MCF 10A (cell line): ENCODE results near the gene ACTR5. TPM values are rescaled to one million over a fixed set of nuclear protein-coding genes. Genes with fewer than 3 reads are reported as not detected.

Experiments used
- BruUV-seq: library from RNA; stranded (reverse); fragments of 400-500 nt; replicated peaks from 2 replicates; lab custom pipeline; 2021; lab: Mats Ljungman, UMichigan
- CTCF ChIA-PET: fragments of 300-600 bp; sonication (Branson Sonifier 250); formaldehyde crosslinking; extraction: SDS; loops from one replicate; lab custom pipeline; 2021; ENCODE audit warnings: antibody characterized with exemption, inconsistent platforms; lab: Yijun Ruan, JAX
- POLR2A ChIA-PET: fragments of 300-600, 350-650 bp; sonication (Branson Sonifier 250); formaldehyde crosslinking; extraction: SDS; loops from one replicate; lab custom pipeline; 2020; ENCODE audit warnings: antibody characterized with exemption, inconsistent platforms; lab: Yijun Ruan, JAX
- DNase-seq: peaks from one replicate; pipeline ENCODE4 v3.0.0-alpha.2; 2018; ENCODE audit not compliant: unreplicated experiment
- H3K27ac Mint-ChIP-seq: one replicate; pipeline ENCODE4 v1.8.0; 2022; ENCODE audit warnings: mild to moderate bottlenecking, low read depth, mixed read lengths; ENCODE audit not compliant: unreplicated experiment
- H3K27me3 Mint-ChIP-seq: one replicate; pipeline ENCODE4 v1.8.0; 2022; ENCODE audit warnings: mixed read lengths; ENCODE audit not compliant: insufficient read depth, unreplicated experiment
- H3K36me3 Mint-ChIP-seq: one replicate; pipeline ENCODE4 v1.8.0; 2022; ENCODE audit warnings: mild to moderate bottlenecking, moderate library complexity, mixed read lengths; ENCODE audit not compliant: insufficient read depth, unreplicated experiment
- H3K4me1 Mint-ChIP-seq: one replicate; pipeline ENCODE4 v1.8.0; 2022; ENCODE audit warnings: mixed read lengths; ENCODE audit not compliant: insufficient read depth, unreplicated experiment
- H3K4me3 Mint-ChIP-seq: one replicate; pipeline ENCODE4 v1.8.0; 2022; ENCODE audit warnings: mild to moderate bottlenecking, moderate library complexity, mixed read lengths; ENCODE audit not compliant: unreplicated experiment
- H3K9me3 Mint-ChIP-seq: one replicate; pipeline ENCODE4 v1.8.0; 2022; ENCODE audit warnings: mixed read lengths; ENCODE audit not compliant: unreplicated experiment
- CTCF ChIP-seq: fragments of 200-600 bp; IDR thresholded peaks from one replicate; pipeline ENCODE4 v1.8.0; 2022; ENCODE audit warnings: antibody characterized with exemption, mild to moderate bottlenecking; ENCODE audit not compliant: unreplicated experiment
- intact Hi-C: fragments of 100-400 bp; cut with micrococcal nuclease; formaldehyde crosslinking; loops from 2 replicates; pipeline ENCODE4 v1.14.1; 2022
- total RNA-seq: library from RNA; stranded (reverse); gene quantifications from 2 replicates; pipeline ENCODE4 v1.2.3, GENCODE V29; 2022

ACTR5 gene
- total RNA-seq, 1 experiment from 2014 or later: 6.0 TPM

GRCh38 chr20:38715646-38716045 is 32.6 kb upstream of the ACTR5 start:
- H3K4me3 Mint-ChIP-seq: no peak overlapping the region
- intact Hi-C loops: no loop called here
- no TSS peak for BruUV-seq
- H3K9me3 Mint-ChIP-seq: no peaks in the 10 kb centered on the region
- peaks cover 54% of the 10 kb centered on the region for H3K27me3 Mint-ChIP-seq
- no peak overlapping the region for H3K27ac Mint-ChIP-seq
- H3K4me1 Mint-ChIP-seq: no peaks in the 10 kb centered on the region
- DNase-seq: no peak
- no peaks in the 10 kb centered on the region for H3K36me3 Mint-ChIP-seq
- ChIA-PET CTCF (interaction anchor here (0.5 to 4.8 kb wide), 6 partner anchors 10 to 74 kb away, joined by 4 to 47 read pairs (median 4); no protein-coding TSS in a partner anchor), POLR2A (no interaction called here)
- TF ChIP-seq CTCF: no peak

GRCh38 chr20:38722683-38723016 is 25.6 kb upstream of the ACTR5 start:
- Mint-ChIP-seq H3K4me3 (no peak overlapping the region), H3K4me1 (no peaks in the 10 kb centered on the region), H3K36me3 (no peaks in the 10 kb centered on the region), H3K27ac (no peak overlapping the region), H3K9me3 (no peaks in the 10 kb centered on the region), H3K27me3 (peaks cover 100% of the 10 kb centered on the region)
- ChIA-PET POLR2A (interaction anchor here (0.7 kb wide), 1 partner anchor 8 kb away, joined by 5 read pairs; no protein-coding TSS in a partner anchor), CTCF (interaction anchor here (0.7 to 1.7 kb wide), 4 partner anchors 9 to 1010 kb away, joined by 3 to 4 read pairs (median 3); no protein-coding TSS in a partner anchor)
- no peak for DNase-seq
- no TSS peak for BruUV-seq
- no peak for TF ChIP-seq CTCF
- intact Hi-C loops: no loop called here

- no peak for TF ChIP-seq CTCF
- peaks cover 100% of the 10 kb centered on the region for H3K27me3 Mint-ChIP-seq
- POLR2A ChIA-PET: interaction anchor here (0.7 kb wide), 1 partner anchor 9 kb away, joined by 5 read pairs; no protein-coding TSS in a partner anchor
- H3K4me3 Mint-ChIP-seq: no peak overlapping the region
- BruUV-seq: no TSS peak
- H3K36me3 Mint-ChIP-seq: no peaks in the 10 kb centered on the region
- H3K9me3 Mint-ChIP-seq: no peaks in the 10 kb centered on the region
- no peak overlapping the region for H3K27ac Mint-ChIP-seq
- CTCF ChIA-PET: interaction anchor here (0.7 to 1.7 kb wide), 6 partner anchors 8 to 1009 kb away, joined by 3 to 4 read pairs (median 3); no protein-coding TSS in a partner anchor
- H3K4me1 Mint-ChIP-seq: no peaks in the 10 kb centered on the region
- intact Hi-C loops: no loop called here
- DNase-seq: no peak
Observed at GRCh38 chr20:38723017-38723847, 25.0 kb upstream of the ACTR5 start.

GRCh38 chr20:38723848-38724625 is 24.2 kb upstream of the ACTR5 start, which contains the start of gene SLC32A1:
Gene SLC32A1 (plus strand): TSS chr20:38724486. CDS start chr20:38724725, 239 bp downstream.
- Mint-ChIP-seq H3K4me1 (no peaks in the 10 kb centered on the region), H3K27me3 (peaks cover 100% of the 10 kb centered on the region), H3K36me3 (no peaks in the 10 kb centered on the region), H3K27ac (no peak within 1 kb of the TSS), H3K4me3 (no peak within 1 kb of the TSS), H3K9me3 (no peaks in the 10 kb centered on the region)
- intact Hi-C loops: no loop called here
- no TSS peak for BruUV-seq
- ChIA-PET CTCF (interaction anchor here (0.7 to 1.7 kb wide), 4 partner anchors 14 to 1915 kb away, joined by 3 to 4 read pairs (median 4); no protein-coding TSS in a partner anchor), POLR2A (no interaction called here)
- no peak for DNase-seq
- no peak for TF ChIP-seq CTCF
